Measurements from ENCODE around the gene FABP3. TPM values are rescaled to one million over a fixed set of nuclear protein-coding genes. Genes with fewer than 3 reads are reported as not detected.

The FABP3 gene
- total and polyA plus RNA-seq, 2 of the 8 experiments (the other 6 are each of a cell fraction or from before 2014, with no cell fraction given): 34.8 to 43.9 TPM

- Histone ChIP-seq H3K9ac (replicated peaks in 1 of 4; ENCODE audit: extremely low read depth in 1 of 4, low read depth in 3 of 4, low read length in 3 of 4) (no peak overlapping the region), H3K79me2 (ENCODE audit: control insufficient read depth in 1 of 2, insufficient read depth in 2 of 2, low read length in 2 of 2) (no peaks in the 10 kb centered on the region), H3K4ac (replicated peaks; ENCODE audit: insufficient read length, low read depth, low read length) (no peak overlapping the region), H2AK5ac (ENCODE audit: low read depth, low read length) (no peak overlapping the region), H3K27ac (ENCODE audit: low read depth, low read length) (no peak overlapping the region), H2BK5ac (ENCODE audit: low read depth, low read length) (no peak overlapping the region), H3K4me1 (replicated peaks in 1 of 4; ENCODE audit: control insufficient read depth in 3 of 4, insufficient read depth in 4 of 4, low read length in 3 of 4) (peaks cover 2 to 5% (median 3%) of the 10 kb centered on the region in 4 experiments; a peak in 6 of 7 replicates), H3K79me1 (ENCODE audit: low read depth, low read length) (no peaks in the 10 kb centered on the region), H3K18ac (ENCODE audit: extremely low read depth, low read length) (no peak overlapping the region), H4K91ac (replicated peaks; ENCODE audit: insufficient read length, low read length) (no peak overlapping the region), H3K4me2 (ENCODE audit: insufficient read depth in 1 of 2, low read depth in 2 of 2, low read length in 2 of 2) (no peak overlapping the region), H3K36me3 (ENCODE audit: control insufficient read depth in 2 of 4, insufficient read depth in 4 of 4, low read length in 3 of 4) (peaks cover 7 to 23% (median 16%) of the 10 kb centered on the region in 4 experiments; a peak in 7 of 8 replicates), H3K14ac (ENCODE audit: insufficient read length) (no peak overlapping the region), H3K27me3 (replicated peaks in 1 of 4; ENCODE audit: control insufficient read depth in 3 of 4, extremely low read depth in 1 of 4, insufficient read depth in 3 of 4, low read length in 3 of 4) (no peaks in the 10 kb centered on the region), H4K8ac (ENCODE audit: extremely low read depth, insufficient read depth, low read length) (no peak overlapping the region), H2BK20ac (ENCODE audit: low read length) (no peak overlapping the region), H4K5ac (ENCODE audit: insufficient read length, low read depth, low read length) (no peak overlapping the region), H3K23ac (ENCODE audit: insufficient read length) (no peak overlapping the region), H2AFZ (ENCODE audit: low read length) (no peak overlapping the region), H3K56ac (replicated peaks; ENCODE audit: insufficient read length, low read depth, low read length) (no peak overlapping the region), H2BK12ac (ENCODE audit: low read depth, low read length) (no peak overlapping the region), H3K9me3 (ENCODE audit: insufficient read depth in 2 of 2, low read depth in 1 of 2, low read length in 1 of 2) (no peaks in the 10 kb centered on the region), H2BK120ac (replicated peaks; ENCODE audit: low read depth, low read length) (no peak overlapping the region), H3K4me3 (ENCODE audit: extremely low read depth in 1 of 4, insufficient read depth in 2 of 4, low read depth in 3 of 4, low read length in 4 of 4) (no peak overlapping the region), H3K23me2 (ENCODE audit: low read depth, low read length) (no peaks in the 10 kb centered on the region), H4K20me1 (replicated peaks in 1 of 2; ENCODE audit: control insufficient read depth in 1 of 2, insufficient read depth in 2 of 2, low read length in 2 of 2) (peaks cover 0 to 2% of the 10 kb centered on the region in 2 experiments), H2BK15ac (ENCODE audit: low read length) (no peak overlapping the region)
- ChIA-PET POLR2A (ENCODE audit: partially characterized antibody) (interaction anchor here (1.2 to 1.3 kb wide), 3 partner anchors 9 to 65 kb away, joined by 3 to 4 read pairs (median 4); partner anchors contain the start of genes FABP3, SNRNP40 and ZCCHC17), CTCF (ENCODE audit: partially characterized antibody) (interaction anchor here (1.0 to 2.2 kb wide), 6 partner anchors 12 to 256 kb away, joined by 3 to 6 read pairs (median 4); partner anchors contain the start of gene HCRTR1)
- FAIRE-seq (no peak), DNase-seq (ENCODE audit: low read depth in 1 of 2, low spot score in 2 of 2) (no peak)
- 94% methylated on average over 6 of the region's 6 CpGs; no CpG with 5 or more reads in 1 of the 2 experiments for WGBS, 2 experiments (ENCODE audit: extremely low coverage in 1 of 2, insufficient coverage in 1 of 2, insufficient read length in 1 of 2, insufficient replicate concordance in 2 of 2, low coverage in 1 of 2, low lambda C conversion rate in 2 of 2, missing lambda C conversion rate in 1 of 2)
- TF ChIP-seq E2F6 (IDR thresholded peaks at IDR 0.05) (no peak), CHD1 (IDR thresholded peaks at IDR 0.05; ENCODE audit: low read depth, low read length) (no peak), KDM4A (IDR thresholded peaks at IDR 0.05; ENCODE audit: low read depth, low read length, severe bottlenecking) (no peak), CTBP2 (IDR thresholded peaks at IDR 0.05; ENCODE audit: borderline replicate concordance, insufficient read depth, insufficient read length, low read length) (no peak), NANOG (IDR thresholded peaks at IDR 0.05; ENCODE audit: insufficient read depth, low read depth, low read length, poor library complexity, severe bottlenecking) (no peak), SRF (IDR thresholded peaks at IDR 0.05; ENCODE audit: low read depth, low read length) (no peak), GTF2F1 (IDR thresholded peaks at IDR 0.05; ENCODE audit: borderline replicate concordance, low read depth, low read length) (no peak), CREB1 (IDR thresholded peaks at IDR 0.05) (no peak), TBP (IDR thresholded peaks at IDR 0.05; ENCODE audit: low read depth, low read length) (no peak), MAFK (IDR thresholded peaks at IDR 0.05; ENCODE audit: low read depth, low read length) (no peak), MAX (IDR thresholded peaks at IDR 0.05) (no peak), SIX5 (IDR thresholded peaks at IDR 0.05; ENCODE audit: low read depth, low read length) (no peak), KDM1A (IDR thresholded peaks at IDR 0.05; ENCODE audit: borderline replicate concordance, low read length) (no peak)
Measured at GRCh38 chr1:31361607-31362006, 11.3 kb downstream of the FABP3 start.

Measured in H1 (cell line).